Measurements from ENCODE around the gene UBR2. TPM values are rescaled to one million over a fixed set of nuclear protein-coding genes. Genes with fewer than 3 reads are reported as not detected.

Gene UBR2
- total and polyA plus RNA-seq, 2 of the 13 experiments (the other 11 are each of a cell fraction or from before 2014, with no cell fraction given) = 17.6 to 29.3 TPM

DNA sequence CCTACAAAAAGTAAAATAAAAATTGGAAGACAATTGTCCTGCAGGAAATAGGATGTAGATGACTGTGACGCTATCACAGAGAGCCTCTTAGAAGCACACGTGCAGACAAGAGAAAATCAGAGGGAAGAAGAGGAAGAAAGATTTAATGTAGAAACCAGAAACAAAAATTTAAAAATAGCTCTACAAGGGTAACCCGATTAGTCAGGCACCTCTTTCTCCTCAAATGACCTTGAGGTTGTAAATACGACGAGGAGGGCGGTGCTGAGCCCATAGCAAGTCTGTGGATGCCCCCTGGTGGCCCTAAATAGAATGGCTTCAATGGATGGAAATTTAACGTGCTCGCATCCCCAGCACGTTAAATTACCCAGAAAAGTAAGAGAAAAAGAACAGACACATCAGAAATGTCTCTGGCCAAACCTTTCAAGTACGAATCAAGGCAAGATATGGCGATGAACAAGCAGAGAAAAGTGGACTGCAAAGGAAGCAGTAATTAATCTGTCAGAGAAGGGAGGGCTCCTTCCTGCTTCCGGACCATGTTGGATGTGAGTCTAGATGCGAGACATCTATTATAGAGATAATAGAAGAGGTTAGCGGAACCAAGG lies 162.8 kb downstream of the UBR2 start (continued):
- TF ChIP-seq SP140L (CRISPR knock-in tag; IDR thresholded peaks at IDR 0.05; ENCODE audit: borderline replicate concordance) (0 out of 2 replicates have a peak, but pooled peaks have one; percentile 47), TOPORS (CRISPR knock-in tag; IDR thresholded peaks at IDR 0.05) (no peak), SMAD3 (CRISPR knock-in tag; IDR thresholded peaks at IDR 0.05) (peak; percentile 71), SOX13 (IDR thresholded peaks at IDR 0.05) (0 out of 2 replicates have a peak, but pooled peaks have one; percentile 16), SOX13 (CRISPR knock-in tag; conservative IDR thresholded peaks at IDR 0.05 in 1 of 2, IDR thresholded peaks at IDR 0.05 in 1 of 2) (no peak; a peak in 1 of 4 replicates), ZNF737 (CRISPR knock-in tag; IDR thresholded peaks at IDR 0.05; ENCODE audit: borderline replicate concordance) (no peak), GABPA (IDR thresholded peaks at IDR 0.05; ENCODE audit: low read depth, low read length) (no peak), GABPA (CRISPR knock-in tag; IDR thresholded peaks at IDR 0.05; ENCODE audit: low read depth) (no peak; the same call in 1 of the 2 replicates), ZKSCAN5 (CRISPR knock-in tag; IDR thresholded peaks at IDR 0.05) (no peak), FOXK1 (CRISPR knock-in tag; IDR thresholded peaks at IDR 0.05; ENCODE audit: borderline replicate concordance, low read depth) (peak; percentile 89; the same call in 1 of the 2 replicates), ZBTB20 (CRISPR knock-in tag; IDR thresholded peaks at IDR 0.05; ENCODE audit: borderline replicate concordance, low read depth) (no peak), ZNF816 (CRISPR knock-in tag; IDR thresholded peaks at IDR 0.05; ENCODE audit: borderline replicate concordance) (no peak), SSRP1 (CRISPR knock-in tag; IDR thresholded peaks at IDR 0.05) (no peak), CCDC6 (CRISPR knock-in tag; IDR thresholded peaks at IDR 0.05) (no peak), NCOA2 (CRISPR knock-in tag; IDR thresholded peaks at IDR 0.05) (0 out of 2 replicates have a peak, but pooled peaks have one; percentile 52), ZNF569 (CRISPR knock-in tag; IDR thresholded peaks at IDR 0.05; ENCODE audit: borderline replicate concordance) (no peak)
- TF ChIP-seq, protein P1, sequence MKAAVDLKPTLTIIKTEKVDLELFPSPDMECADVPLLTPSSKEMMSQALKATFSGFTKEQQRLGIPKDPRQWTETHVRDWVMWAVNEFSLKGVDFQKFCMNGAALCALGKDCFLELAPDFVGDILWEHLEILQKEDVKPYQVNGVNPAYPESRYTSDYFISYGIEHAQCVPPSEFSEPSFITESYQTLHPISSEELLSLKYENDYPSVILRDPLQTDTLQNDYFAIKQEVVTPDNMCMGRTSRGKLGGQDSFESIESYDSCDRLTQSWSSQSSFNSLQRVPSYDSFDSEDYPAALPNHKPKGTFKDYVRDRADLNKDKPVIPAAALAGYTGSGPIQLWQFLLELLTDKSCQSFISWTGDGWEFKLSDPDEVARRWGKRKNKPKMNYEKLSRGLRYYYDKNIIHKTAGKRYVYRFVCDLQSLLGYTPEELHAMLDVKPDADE (CRISPR knock-in tag; IDR thresholded peaks at IDR 0.05) = no peak
- TF ChIP-seq, protein P2, sequence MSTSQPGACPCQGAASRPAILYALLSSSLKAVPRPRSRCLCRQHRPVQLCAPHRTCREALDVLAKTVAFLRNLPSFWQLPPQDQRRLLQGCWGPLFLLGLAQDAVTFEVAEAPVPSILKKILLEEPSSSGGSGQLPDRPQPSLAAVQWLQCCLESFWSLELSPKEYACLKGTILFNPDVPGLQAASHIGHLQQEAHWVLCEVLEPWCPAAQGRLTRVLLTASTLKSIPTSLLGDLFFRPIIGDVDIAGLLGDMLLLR (CRISPR knock-in tag; IDR thresholded peaks at IDR 0.05) = no peak
- TF ChIP-seq, protein P3, sequence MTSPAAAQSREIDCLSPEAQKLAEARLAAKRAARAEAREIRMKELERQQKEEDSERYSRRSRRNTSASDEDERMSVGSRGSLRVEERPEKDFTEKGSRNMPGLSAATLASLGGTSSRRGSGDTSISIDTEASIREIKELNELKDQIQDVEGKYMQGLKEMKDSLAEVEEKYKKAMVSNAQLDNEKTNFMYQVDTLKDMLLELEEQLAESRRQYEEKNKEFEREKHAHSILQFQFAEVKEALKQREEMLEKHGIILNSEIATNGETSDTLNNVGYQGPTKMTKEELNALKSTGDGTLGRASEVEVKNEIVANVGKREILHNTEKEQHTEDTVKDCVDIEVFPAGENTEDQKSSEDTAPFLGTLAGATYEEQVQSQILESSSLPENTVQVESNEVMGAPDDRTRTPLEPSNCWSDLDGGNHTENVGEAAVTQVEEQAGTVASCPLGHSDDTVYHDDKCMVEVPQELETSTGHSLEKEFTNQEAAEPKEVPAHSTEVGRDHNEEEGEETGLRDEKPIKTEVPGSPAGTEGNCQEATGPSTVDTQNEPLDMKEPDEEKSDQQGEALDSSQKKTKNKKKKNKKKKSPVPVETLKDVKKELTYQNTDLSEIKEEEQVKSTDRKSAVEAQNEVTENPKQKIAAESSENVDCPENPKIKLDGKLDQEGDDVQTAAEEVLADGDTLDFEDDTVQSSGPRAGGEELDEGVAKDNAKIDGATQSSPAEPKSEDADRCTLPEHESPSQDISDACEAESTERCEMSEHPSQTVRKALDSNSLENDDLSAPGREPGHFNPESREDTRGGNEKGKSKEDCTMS (CRISPR knock-in tag; conservative IDR thresholded peaks at IDR 0.05) = no peak
- TF ChIP-seq, protein P4, sequence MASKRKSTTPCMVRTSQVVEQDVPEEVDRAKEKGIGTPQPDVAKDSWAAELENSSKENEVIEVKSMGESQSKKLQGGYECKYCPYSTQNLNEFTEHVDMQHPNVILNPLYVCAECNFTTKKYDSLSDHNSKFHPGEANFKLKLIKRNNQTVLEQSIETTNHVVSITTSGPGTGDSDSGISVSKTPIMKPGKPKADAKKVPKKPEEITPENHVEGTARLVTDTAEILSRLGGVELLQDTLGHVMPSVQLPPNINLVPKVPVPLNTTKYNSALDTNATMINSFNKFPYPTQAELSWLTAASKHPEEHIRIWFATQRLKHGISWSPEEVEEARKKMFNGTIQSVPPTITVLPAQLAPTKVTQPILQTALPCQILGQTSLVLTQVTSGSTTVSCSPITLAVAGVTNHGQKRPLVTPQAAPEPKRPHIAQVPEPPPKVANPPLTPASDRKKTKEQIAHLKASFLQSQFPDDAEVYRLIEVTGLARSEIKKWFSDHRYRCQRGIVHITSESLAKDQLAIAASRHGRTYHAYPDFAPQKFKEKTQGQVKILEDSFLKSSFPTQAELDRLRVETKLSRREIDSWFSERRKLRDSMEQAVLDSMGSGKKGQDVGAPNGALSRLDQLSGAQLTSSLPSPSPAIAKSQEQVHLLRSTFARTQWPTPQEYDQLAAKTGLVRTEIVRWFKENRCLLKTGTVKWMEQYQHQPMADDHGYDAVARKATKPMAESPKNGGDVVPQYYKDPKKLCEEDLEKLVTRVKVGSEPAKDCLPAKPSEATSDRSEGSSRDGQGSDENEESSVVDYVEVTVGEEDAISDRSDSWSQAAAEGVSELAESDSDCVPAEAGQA (IDR thresholded peaks at IDR 0.05; ENCODE audit: low read depth) = no peak
- TF ChIP-seq, protein P4 (CRISPR knock-in tag; IDR thresholded peaks at IDR 0.05; ENCODE audit: borderline replicate concordance) = no peak
